EL (cell line): ENCODE results near the gene PLEKHA7.

Experiments used
- DNase-seq: peaks from one replicate; pipeline ENCODE4 v3.0.0-alpha.2; 2016

Gene PLEKHA7

GRCh38 chr11:16801288-16801980 lies 212.8 kb downstream of the PLEKHA7 start:
- DNase-seq = no peak

GRCh38 chr11:16800382-16800781 lies 213.8 kb downstream of the PLEKHA7 start:
- DNase-seq = no peak

DNA sequence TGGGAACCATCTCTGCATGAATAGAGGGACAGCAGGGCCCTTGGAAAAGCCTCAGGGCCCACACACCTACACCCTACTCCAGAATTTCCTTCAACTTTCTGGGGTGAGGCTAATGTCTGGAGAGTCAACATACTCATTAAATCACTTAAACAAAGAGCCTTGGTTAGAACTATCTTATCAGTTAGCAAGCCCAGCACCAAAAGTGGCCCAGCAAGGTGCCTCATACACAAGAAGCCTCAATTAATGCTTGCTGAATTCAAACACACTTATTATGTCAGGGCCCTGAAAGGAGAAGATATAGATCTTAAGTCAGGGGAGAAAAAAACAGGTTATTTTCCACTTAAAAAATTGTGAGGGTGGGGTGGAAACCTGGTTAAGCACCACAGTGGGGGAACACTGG lies 214.3 kb downstream of the PLEKHA7 start:
- no peak for DNase-seq

DNA sequence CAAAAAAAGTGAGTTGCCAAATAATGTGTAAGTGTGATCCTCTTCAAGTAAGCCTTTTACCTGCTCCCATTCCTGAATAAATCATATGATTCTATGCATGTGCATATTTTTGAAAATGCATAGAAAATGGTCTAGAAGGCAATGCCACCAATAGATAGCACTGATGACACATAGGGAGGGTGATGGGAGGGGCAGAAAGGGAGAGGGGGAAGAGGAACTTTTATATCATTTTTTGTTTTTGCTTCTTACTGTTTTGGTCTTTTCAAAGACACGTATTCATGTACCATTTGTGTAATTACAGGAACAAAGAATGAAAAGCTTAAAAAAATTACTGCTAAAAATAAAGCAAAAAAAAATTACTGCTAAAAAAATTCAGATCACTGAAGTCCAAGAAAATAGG lies 215.0 kb downstream of the PLEKHA7 start:
- DNase-seq = no peak

DNA sequence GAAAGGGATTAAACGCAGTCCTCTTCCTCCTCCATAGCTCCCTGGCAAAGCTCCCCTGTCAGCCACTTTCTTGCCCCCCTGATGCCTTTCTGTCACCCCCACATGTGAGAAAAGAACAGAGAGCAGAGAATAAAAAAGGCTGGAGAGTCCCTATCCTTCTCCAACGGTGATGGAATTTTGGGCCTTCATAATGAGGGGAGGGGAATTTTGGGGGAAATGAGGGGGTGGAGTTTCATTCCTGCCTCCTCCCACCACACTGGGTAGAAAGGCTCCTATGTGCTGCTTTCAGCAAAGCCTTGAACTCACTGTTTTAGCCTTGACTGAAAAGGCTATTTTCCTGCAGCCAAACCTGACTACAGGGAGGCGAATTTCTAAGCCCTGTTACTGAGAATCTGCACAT lies 216.4 kb downstream of the PLEKHA7 start:
- no peak for DNase-seq

DNA sequence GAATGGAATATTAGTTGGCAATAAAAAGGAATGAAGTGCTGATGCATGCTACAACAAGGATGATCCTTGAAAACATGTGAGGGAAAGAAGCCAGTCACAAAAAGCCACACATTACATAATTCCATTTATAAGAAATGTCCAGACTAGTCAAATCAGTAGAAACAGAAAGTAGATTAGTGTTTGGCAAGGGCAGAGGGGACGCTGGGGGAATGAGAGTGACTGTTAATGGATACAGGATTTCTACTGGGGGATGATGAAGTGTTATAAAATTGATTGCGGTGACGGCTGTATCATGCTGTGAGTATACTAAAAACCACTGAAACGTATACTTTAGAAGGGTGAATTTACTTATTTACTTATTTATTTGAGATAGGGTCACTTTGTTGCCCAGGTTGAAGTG lies 217.9 kb downstream of the PLEKHA7 start:
- DNase-seq = no peak

DNA sequence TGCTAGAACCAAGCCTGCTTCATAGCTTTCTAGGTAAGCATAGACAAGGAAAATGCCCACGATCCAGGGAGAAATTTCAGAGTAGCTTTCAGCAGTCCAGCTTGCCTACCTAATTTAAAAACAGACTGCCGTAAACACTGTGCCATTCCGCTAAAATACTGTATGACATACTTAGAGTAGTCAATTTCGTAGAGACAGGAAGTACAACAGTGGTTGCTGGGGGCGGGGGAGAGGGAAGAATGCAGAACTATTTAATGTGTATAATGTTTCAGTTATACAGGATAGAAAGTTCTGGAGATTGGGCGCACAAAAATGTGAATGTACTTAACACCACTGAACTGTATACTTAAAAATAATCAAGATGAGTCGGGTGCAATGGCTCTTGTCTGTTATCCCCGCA lies 219.1 kb downstream of the PLEKHA7 start:
- DNase-seq = no peak

DNA sequence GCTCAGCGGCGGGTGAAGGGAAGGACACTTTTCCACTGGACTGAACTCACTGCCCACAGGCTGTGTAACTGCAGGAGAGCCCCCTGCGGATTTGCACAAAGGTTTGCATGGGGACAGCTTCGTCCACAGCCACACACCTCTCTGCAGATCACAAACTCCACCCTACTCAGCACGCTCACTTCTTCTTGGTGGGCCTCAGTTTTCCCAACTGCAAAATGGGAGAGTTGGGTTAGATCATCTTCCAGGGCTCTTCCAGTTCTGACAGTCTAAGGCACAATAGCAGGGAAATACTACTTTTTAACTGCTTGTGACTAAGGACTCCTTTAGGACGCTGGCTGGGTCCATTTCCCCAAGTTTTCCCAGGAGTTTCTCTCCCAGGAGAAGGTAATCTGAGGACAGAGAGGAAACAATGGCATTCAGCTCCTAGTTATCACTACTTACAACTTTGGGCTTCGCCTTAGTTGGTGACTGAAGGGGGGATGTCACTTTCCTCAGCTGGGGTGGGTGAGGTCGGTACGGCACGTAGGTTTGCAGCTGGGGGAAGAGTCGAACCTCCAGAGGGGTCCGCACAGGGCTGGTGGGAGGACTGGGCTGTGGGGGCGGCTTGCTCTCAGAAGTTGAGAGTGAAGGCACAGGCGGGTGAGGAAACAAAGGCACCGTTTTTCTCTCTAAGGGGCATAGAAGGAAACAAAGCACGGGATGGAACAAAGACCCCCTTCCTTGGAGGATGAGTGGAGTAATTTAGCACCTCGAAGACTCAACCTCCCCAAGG lies 220.0 kb downstream of the PLEKHA7 start:
- DNase-seq = no peak

- DNase-seq = no peak
Measured at GRCh38 chr11:16793511-16793910, 220.7 kb downstream of the PLEKHA7 start.

DNA sequence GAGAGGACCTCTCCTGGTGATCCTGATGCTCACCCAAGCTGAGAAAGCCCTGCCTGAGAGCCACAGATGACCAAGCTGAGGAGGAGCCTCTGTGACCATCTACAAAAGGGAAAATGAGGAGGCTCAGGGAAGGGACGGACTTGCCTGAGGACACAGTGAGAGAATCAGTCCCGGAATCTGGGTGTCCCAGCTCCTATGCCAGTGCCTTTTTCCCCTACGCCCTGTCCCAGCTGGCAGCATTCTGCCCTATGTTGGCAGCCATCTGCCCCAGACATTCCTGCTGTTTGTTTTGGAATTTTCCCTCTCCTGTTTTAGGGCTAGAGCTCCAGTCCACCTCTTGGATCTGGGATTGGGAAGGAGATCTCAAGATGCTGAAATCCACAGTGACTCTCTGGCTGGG lies 221.2 kb downstream of the PLEKHA7 start:
- DNase-seq = no peak

- DNase-seq = no peak
Measured at GRCh38 chr11:16792426-16792825, 221.8 kb downstream of the PLEKHA7 start.

GRCh38 chr11:16791191-16791961 lies 222.8 kb downstream of the PLEKHA7 start:
- DNase-seq = peak; percentile 91

- DNase-seq = no peak
Measured at GRCh38 chr11:16790486-16791190, 223.6 kb downstream of the PLEKHA7 start.

DNA sequence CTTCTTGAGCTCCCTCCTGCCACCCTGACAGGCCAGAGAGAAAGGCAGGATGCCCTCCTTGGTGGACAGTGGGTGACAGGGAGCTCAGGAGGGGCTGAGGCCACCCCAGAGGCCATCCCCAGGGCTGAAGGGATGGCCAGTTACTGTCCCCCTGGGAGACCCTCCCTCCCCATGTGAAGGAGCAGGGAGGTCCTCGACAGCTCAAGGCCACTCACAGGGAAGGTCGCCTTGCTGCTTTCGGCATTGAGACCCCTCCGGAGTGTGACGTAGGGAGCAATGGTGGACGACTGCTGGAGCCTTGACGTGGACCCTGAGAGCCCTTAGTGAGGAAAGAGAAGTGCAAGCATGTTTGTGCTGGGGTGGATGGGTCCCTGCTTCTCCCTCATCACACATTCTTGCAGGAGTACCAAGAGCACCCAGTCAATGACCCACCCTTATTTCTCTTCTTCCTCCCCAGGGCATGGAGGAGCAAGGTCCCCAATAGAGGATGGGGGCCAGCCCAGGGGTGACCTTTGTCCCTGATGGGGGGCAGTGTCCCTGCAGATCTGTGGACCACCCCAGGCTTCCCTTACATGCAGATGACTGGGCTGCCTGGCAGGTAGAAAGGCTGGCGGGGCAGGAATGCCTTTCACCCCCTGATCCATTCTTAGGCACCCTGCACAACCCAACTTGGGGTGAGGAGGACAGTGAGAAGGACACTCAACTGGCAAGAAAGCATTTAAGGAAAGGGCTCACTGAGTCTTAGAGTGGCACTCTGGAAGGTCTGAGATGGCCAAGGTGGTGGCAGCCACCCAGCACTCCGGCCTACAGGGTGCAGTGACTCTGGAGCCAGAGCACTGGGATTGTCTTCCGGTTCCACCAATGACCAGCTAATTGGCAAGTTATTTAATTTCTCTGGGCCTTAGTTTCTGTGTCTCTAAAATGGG lies 224.4 kb downstream of the PLEKHA7 start:
- no peak for DNase-seq

DNA sequence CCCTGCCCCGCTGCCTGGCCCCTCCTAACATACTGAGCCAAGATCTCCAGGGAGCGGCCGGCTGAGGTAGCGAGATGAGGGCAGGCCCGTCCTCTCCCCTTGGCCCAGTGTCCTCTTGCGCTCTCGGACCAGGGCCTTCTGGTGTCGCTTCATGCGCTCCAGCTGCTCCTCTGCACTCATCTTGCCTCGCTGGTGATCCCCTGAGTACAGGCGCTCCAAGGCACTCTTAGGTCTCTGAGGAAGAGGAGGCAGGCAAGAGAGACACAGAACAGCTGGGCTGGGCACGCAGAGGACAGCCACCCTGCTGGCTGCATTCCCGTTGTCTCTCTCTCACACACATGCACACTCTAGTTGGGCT lies 225.2 kb downstream of the PLEKHA7 start:
- no peak for DNase-seq

- DNase-seq = peak; percentile 68
Measured at GRCh38 chr11:16788141-16789062, 225.8 kb downstream of the PLEKHA7 start.

GRCh38 chr11:16787035-16787742 lies 227.0 kb downstream of the PLEKHA7 start:
- DNase-seq = peak; percentile 13

DNA sequence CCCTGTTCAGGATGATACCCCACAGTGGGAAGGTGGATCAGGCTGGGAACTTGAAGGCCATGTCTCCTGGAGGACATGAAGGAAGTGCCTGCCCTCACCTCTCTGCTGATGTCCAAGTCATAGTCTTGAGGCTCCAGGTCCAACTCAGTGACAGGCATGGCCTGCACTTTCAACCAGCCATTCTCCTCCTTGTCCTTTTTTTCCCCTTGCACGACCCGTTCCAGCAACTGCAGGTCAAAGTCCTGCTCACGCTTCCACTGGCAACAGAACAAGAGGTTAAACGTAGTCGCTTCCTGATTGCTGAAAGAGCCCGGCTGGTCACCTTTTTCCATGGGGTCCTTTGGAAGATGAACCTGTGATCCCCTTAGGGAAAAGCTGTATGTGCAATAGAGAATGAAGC lies 228.1 kb downstream of the PLEKHA7 start:
- DNase-seq = no peak

DNA sequence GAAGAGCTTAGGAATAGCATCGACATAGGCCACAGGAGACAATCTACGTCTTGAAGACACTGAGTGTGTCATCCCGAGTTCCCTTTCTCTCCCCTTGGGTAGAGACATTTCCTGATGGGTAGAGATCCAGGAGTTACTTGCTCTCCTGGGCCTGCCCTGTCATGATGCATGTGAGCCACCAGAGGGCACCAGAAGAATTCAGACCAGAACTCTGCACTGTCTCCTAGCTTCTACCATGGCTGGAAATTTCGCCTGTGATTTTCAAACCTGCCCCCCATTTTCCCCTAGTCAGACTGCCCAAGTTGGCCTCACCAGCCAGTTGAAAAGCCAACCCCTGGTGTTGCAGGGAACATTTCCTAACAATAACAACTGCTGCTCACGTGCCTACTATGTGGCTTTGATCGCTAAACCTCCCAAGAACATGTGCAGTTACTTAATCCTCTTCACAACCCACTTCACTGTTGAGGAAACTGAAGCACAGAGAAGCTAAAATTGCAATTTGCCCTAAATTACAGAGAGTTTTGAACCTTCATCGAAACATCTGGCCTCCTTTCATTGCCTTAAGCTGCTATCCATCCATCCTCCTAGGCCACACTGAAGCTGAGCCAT lies 228.6 kb downstream of the PLEKHA7 start:
- DNase-seq = peak; percentile 76

DNA sequence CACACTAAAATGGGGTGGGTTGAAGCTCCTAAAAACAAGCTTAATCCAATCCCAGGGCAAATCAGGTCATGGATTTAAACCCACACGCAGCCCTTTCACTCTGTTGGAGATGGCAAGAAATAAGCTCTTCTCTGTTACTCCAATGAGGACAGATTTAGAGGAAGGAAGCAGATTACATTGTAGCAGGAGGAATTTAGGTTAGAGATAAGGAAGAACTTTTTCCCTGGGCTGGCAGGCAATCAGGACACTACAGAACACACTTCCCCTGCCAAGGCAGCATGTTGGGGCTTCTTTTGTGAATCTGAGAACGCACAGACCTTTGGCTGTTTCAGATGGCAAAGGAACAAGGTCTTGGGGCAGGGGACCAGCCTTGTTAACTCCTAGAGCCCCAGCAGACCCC lies 229.5 kb downstream of the PLEKHA7 start:
- DNase-seq = no peak
